CD4-positive, alpha-beta T cell treated with Interleukin-12 subunit alpha and Interleukin-12 subunit beta, for 1 hour (primary cell): Measurements from ENCODE around the gene TENM4.
A peak's percentile ranks its signal among the peaks of the same experiment; 100 is the strongest.
"Not testable (repeated sequence)": the region's sequence is repeated elsewhere in the genome, so short reads cannot be mapped to it uniquely, and the experiment has no call there.

Experiments
- DNase-seq: peaks from one replicate; pipeline ENCODE4 v3.0.0-alpha.2; 2020

TENM4 gene

DNA sequence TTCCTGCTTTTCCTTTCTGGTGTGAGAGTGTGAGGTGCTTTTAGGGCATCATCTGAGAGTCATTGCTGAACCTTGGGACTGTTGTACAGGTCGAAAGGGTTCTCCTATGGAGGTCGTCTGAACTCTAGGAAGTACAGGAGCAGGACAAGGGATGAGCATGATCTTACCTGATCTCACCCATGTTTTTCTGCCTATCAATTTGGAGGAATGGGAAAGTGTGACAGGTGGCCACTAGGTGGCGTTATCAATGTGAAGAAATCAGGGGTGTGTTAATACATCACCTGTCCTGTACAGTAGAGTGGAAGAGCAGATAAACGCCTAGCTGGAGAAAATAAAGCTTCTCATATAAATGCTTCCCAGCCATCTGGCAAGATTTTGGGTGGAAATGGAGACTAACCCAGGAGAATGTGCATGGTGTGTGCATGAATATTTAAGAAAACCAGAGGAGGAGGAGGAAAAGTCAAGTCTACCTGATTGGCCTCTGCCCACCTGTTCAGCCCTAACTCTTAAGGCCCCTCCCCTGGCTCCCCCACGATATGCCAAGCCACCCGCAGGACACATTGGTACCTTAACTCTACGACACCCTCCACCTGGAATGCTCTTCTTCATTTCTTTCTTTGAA is 794.2 kb downstream of the TENM4 start:
- DNase-seq: peak; percentile 61

DNA sequence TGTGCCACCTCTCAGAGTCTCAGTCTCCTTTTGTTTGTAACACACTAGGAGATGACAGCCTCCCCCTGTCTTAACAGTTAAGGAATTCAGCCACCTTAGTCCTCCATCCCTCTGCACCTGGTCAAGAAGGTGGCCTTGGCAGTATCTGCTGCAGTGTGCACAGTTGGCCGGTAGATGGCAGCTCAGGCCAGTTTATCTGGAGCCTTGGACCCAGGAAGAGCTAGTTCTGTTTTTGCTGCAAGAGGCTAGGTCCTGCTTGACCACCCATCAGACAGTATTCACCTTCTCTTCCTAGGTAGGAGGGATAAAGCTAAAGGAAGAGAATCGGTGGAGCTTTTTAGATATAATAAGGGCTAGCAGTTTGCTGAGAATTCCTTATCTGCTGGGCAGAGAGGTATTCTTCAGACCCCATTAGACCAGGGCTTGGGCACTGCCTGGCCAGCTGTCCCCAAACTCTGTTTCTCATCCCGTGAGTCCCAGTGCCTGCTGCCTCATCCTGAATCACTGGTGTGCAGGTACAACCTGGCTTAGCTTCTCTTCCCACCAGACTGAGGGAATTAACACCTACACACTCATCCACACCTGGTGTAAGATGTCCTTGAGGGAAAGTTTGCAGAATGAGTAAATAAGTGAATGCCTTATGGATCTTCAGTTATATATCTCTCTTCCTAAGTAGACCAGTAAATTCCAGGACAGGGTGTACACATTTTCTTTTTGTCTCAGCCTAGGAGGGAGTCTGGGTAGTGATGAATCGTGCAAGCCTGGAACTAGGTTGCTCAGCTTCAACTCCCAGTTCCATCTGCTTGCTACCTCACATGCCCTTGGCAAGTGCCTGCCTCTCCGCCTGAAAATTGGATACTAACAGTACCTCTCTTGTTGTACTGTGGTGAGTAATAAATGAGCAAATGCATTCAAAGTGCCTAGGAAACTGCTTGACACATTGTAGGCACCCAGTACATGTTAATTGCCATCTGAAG is 795.3 kb downstream of the TENM4 start:
- DNase-seq: peak; percentile 63

DNA sequence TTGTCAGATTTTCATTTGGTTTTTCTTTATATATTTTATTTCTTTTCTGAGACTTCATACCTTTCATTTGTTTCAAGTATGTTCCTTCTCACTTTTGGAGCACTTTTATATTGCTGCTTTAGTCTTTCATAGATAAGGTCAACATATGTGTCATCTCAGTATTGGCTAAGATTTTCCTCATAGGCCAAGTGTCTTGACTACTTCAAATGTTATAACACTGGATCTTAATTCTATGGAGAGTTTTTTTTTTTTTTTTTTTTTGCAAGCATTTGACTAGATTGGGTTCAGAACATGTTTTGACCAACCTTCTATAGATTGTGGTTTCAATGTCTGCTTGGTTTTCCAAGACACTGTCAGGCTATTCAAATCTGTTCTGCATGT is 797.2 kb downstream of the TENM4 start:
- DNase-seq: no peak

DNA sequence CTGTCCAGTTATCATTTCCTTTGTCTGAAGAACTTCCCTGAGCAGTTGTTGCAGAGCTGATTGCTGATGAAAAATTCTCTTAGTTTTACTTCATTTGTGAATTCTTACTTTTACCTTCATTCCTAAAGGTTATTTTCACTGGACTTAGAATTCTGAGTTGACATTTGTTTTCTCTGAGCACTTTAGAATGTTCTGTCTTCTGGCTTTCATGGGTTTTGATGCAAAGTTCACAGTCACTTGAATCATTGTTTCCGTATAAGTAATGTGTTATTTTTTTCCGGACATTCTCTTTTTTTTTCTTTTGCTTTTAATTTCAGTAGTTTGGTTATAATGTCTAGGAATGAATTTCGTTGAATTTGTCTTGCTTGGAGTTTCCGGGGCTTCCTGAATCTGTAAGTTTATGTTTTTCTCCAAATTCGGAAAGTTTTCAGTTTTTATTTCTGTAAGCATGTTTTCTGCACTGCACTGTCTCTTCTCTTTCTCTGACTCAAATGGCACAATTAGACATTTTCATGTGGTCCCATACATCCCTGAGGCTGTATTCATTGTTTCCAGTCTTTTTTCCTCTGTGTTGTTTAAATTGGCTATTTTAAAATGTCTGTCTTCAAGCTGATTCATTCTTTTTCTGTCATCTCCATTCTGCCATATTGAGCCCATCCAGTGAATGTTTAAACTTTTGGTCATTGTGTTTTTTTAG is 797.7 kb downstream of the TENM4 start:
- DNase-seq: no peak

DNA sequence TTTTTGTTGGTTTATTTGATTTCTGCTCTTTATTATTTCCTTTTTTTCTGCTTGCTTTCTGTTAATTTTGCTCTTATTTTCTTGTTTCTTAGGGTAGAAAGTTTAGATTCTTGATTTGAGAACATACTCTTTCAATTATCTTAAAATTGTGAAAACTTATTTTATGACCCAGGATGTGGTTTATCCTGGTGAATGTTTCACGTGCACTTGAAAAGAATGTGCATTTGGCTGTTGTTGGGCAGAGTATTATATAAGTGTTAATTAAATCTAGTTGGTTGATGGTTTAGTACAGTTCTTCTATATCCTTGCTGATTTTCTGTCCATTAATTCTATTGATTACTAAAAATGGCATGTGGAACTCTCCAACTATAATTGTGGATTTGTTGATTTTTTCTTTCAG is 799.3 kb downstream of the TENM4 start:
- DNase-seq: no peak

DNA sequence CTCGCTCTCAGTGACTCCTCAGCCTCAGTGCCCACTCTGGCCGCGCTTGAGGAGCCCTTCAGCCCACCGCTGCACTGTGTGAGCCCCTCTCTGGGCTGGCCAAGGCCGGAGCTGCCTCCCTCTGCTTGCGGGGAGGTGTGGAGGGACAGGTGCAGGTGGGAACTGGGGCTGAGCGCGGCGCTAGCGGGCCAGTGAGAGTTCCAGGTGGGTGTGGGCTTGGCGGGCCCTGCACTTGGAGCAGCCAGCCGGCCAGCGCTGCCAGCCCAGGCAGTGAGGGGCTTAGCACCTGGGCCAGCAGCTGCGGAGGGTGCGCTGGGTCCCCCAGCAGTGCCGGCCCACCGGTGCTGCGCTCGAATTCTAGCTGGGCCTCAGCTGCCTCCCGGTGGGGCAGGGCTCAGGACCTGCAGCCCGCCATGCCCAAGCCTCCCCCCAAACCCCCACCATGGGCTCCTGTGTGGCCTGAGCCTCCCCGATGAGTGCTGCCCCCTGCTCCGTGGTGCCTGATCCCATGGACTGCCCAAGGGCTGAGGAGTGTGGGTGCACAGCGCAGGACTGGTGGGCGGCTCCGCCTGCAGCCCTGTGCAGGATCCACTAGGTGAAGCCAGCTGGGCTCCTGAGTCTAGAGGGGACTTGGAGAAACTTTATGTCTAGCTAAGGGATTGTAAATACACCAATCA is 802.0 kb downstream of the TENM4 start:
- no peak for DNase-seq

DNA sequence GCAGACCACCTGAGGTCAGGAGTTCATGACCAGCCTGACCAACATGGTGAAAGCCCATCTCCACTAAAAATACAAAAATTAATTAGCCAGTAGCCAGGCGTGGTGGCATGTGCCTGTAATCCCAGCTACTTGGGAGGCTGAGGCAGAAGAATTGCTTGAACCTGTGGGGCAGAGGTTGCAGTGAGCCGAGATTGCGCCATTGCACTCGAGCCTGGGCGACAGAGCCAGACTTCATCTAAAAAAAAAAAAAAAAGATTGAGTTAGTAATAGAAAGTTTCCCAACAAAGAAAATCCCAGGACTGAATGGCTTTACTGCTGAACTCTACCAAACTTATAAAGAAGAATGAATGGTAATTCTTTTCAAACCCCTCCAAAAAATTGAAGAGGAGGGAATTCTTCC is 803.3 kb downstream of the TENM4 start:
- DNase-seq: not testable (repeated sequence)

DNA sequence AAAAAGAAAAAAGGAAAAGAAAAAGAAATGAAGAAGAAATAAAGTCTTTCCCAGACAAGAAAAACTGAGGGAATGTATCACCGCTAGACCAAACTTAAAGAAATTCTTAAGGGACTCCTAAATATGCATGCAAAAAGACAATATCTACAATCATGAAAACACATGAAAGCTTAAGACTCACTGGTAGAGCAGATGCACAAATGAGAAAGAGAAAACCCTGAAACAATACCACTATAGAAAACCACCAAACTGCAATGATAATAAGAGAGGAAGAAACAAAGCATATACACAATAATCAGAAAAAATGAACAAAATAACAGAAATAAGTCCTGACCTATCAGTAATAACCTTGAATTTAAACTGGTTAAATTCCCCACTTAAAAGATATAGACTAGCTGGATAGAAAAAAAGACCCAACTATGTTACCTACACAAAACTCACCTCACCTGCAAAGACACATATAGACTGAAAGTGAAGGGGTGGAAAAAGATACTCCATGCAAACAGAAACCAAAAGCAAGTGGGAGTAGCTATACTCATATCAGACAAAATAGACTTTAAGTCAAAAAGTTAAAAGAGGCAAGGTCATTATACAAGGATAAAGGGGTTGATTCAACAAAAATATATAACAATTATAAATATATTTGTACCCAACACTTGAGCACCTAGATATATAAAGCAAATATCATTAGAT is 804.9 kb downstream of the TENM4 start:
- no peak for DNase-seq

DNA sequence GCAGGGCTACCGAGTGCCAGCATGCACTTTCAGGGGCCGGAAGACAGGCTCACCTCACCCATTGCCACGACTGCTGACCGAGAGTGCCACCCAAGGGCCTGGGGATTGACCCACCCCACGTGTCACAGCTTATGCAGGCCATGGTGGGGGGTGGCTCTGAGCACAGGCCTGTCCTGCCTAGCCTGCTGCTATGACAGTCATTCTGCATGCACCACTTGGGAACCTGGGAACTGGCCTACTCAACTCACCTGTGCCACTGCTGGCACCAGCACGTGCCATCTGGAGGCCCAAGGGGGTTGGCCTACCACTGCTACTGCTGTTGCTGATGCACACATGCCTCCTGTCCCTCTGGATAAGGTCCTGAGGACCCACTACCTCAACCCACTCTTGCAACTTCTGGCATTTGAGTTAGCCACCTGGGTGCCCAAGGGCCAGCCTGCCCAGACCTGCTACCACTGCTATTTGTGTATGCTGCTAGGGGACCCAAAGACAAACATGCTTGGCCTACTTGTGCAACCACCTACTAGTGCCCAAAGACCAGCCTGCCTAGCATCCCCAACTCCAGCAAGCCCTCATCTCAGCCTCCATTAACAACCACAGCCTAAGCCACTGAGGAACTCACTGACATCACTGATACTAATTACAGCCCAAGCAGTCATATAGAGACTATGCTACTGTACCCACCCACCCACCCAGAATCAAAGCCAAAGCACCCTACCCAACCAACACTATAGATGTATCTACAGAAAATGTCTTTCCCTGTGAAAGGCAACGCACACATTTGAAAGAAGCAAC is 807.1 kb downstream of the TENM4 start:
- DNase-seq: no peak

DNA sequence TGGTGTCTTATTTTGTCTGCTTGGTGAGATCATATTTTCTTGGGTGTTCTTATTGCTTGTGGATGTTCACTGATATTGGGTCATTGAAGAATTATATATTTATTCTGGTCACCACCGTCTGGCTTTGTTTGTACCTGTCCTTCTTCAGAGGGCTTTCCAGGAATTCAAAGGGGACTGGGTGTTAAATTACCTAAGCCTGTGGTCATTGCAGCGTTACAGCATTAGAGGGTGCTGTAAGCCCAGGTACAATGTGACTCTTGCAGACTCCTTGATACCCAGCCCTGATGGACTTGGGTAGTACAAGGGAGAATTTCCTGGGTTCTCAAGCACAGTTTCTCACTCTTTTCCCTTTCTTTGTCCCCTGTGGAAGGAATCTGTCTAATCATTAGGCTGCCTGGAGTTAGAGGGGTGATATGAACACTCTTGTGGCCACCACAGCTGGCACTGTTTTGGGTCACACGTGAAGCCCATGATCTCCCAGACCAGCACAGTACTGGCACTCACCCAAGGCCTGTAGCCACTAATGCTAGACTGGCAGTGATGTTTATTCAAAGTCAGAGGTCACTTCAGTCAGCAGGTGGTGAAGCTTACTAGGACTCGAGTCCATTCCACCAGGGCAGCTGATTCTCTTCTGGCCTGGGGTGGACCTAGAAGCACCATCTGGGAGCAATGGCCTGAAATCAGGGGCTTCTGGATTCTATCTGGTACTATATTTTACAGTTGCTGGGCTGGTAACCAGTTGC is 810.1 kb downstream of the TENM4 start:
- DNase-seq: no peak

DNA sequence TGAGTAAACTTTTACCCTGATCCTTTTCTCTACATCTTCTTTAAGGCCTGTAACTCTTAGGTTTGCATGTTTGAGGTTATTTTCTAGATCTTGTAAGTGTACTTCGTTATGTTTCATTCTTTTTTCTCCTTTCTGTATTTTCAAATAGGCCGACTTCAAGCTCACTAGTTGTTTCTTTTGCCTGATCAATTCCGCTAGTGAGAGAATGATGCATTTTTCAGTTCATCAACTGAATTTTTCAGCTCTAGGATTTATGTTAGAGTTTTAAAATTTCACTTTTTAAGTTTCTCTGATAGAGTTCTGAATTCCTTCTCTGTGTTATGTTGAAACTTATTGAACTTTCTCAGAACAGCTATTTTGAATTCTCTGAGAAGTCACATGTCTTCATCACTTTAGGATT is 810.7 kb downstream of the TENM4 start:
- DNase-seq: no peak

DNA sequence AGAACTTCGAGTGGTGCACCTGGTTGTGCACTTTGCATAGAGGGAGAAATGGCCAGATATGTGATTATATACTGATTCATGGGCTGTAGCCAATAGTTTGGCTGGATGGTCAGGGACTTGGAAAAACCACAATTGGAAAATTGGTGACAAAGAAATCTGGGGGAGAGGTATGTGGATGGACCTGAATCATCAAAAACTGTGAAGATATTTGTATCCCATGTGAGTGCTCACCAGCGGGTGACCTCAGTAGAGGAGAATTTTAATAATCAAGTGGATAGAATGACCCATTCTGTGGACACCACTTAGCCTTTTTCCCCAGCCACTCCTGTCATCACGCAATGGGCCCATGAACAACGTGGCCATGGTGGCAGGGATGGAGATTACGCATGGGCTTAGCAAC is 818.2 kb downstream of the TENM4 start:
- DNase-seq: no peak

DNA sequence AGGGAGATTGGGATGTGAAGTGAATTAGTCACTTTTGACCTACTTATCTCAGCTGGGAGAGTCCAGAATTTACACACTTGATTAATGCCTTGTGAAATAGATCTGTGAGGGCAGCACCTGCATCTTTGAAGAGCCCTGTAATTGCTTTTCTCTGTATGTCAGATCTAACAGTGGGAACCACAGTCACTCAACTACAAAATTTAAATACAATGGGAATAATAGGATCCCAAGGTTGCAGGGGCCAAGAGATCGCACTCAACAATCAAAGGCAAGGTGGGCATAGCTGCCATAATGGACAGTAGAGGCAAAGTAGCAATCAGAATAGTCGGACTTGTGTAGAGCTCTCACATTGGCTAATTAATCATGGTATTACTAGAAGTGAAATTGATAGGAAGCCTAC is 820.7 kb downstream of the TENM4 start:
- DNase-seq: no peak

DNA sequence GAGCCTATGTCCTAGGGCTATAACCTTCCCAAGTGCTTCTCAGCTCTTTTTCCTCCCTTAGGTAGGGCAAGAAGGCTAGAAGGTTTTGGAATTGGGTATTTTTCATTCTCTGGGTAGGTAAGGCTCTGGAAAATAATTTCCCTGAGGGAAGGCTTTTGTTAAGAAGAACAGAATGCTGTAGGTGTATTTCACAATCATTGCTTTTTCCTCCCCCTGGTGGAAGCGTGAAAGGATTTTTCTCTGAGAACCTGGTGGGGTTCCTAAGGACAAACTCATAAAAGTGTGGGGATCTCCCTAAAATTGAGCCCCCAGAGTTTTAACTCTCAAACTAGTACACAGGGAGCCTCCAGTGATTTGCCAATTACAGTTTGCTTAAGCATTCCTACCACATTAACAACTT is 825.1 kb downstream of the TENM4 start:
- no peak for DNase-seq

DNA sequence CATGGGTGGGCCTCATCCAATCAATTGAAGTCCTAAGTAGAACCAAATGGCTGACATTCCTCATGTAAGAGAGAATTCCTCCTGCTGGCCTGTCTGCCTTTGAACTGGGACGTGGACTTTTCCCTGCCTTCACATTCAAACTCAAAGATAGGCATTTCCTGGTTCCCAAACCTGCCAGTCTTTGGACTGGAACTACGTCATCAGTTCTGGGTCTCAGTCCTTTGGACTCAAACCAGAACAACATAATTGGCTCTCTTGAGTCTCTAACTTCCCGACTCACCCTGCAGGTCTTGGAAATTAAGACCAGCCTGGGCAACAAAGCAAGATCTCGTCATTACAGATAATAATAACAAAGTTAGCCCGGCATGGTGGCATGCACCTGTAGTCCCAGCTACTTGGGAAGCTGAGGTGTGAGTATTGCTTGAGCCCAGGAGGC is 827.4 kb downstream of the TENM4 start:
- no peak for DNase-seq

DNA sequence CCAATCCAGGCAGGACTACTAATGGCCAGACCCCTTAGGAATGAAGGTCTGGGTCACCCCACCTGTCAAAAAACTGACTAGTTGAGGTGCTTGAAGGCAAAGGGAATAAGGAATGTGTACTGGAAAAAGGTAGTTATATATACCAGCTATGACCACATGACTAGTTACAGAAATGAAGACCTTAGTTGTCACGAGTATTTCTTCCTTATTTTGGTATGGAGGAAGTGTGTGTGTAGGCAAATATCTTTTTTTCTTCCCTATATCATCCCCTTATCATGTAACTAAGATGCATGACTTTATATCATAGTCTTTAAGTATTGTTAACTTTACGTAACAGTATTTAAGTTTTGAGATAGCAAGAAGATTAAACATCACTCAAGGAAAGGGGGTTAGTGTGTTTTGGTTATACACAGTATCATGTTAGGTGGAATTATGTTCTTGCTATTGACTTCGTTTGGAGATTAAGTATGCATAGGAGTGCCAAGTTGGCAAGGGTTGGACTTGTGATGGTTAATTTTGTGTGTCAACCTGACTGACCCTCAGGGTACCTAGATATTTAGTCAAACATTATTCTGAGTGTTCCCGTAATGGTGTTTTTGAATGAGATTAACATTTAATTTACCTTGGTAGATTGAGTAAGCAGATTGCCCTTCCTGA is 828.0 kb downstream of the TENM4 start:
- no peak for DNase-seq

DNA sequence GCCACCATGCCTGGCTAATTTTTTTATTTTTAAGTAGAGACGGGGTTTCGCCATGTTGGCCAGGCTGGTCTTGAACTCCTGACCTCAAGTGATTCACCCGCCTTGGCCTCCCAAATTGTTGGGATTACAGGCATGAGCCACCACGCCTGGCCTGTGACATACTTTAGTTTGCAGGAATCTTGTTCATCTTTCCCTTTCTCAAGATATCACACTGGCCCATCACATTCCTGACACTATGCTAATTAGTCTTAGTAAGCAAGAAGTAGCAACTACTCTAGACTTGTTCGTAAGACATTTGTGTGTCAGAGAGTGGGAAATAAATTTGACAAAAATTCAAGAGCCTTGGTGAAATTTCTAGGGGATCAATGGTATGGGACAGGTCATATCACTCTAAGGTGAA is 831.5 kb downstream of the TENM4 start:
- DNase-seq: not testable (repeated sequence)

DNA sequence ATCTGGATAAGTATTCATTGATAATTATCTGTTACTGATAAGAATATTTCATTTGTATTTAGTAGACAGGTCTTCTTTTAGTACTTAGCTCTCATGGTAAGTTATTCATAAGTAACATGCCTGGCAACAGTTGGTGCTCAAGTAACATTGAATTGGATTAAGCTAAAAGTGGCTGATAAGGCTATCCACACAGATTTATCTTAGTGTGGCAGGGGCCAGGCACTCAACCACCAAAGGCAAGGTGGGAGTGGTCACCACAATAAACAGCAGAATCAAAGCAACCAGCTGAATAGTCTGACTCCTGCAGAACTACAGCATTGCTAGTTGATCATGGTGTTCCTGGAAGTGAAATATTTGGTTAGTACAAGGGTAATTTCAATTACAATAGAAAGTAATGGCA is 833.1 kb downstream of the TENM4 start:
- DNase-seq: no peak

DNA sequence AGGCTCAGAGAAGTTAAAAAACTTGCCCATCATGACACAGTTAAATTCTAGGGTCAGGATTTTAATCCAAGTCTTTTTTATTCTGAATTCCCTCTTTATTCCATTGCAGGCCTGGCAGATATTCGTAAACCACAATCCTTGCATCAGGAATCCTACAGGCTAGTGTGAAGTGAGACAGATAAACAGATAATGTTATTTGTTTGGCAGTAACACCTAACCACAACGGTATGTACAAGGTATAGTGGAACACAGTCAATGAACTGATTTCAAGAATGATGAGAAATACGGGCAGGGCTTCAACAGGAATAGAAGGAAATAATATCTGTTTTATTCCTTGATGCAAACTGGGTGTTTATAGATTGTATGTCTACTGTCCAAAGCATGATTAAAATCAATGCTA is 834.2 kb downstream of the TENM4 start:
- DNase-seq: no peak

DNA sequence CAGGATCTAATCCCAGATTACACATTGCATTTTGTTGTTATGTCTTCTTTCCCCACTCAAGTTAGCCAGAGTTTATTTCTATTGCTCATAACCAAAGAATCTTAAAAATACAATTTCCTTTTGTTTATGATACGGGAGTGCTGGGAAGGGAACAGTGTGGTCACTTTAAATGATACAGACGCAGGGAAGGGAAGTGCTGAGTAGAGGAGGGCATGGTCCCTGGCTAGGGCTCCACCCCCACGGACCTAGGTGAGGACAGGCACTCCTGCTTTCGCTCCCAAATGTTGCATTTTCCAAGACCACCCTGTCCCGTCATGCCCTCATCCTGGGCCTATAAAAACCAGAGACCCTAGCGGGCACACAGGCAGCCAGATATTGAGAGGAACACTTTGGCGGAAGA is 835.5 kb downstream of the TENM4 start:
- DNase-seq: no peak
